ENCODE data around the gene HOXB5. TPM values are rescaled to one million over a fixed set of nuclear protein-coding genes. Genes with fewer than 3 reads are reported as not detected.
A peak's percentile ranks its signal among the peaks of the same experiment; 100 is the strongest.

The HOXB5 gene
- total RNA-seq, 2 donors from 2014 or later: 11.0 to 22.7 TPM

- no peaks in the 10 kb centered on the region for H3K36me3 ChIP-seq
- no peak for DNase-seq
- peak overlapping the region; percentile 19 to 71 for H3K9ac ChIP-seq (ENCODE audit: low read depth in 2 of 2, low read length in 2 of 2)
- peaks cover 21% of the 10 kb centered on the region for H3K4me1 ChIP-seq
- TF ChIP-seq CTCF (IDR thresholded peaks at IDR 0.05): no peak
- H3K27me3 ChIP-seq: peaks cover 40% of the 10 kb centered on the region
- peak overlapping the region; percentile 82 for H3K27ac ChIP-seq
- intact Hi-C loops (cut with DNase I): loop anchor here (10.0 kb wide), 1 partner anchor 484 kb away; no protein-coding TSS in a partner anchor
- no peaks in the 10 kb centered on the region for H3K9me3 ChIP-seq
- no peak overlapping the region for H3K4me3 ChIP-seq
These were observed 35.3 kb upstream of the HOXB5 start for GRCh38 chr17:48628649-48629410.

- peaks cover 35% of the 10 kb centered on the region for H3K27me3 ChIP-seq
- DNase-seq: no peak
- H3K9ac ChIP-seq (ENCODE audit: low read depth in 2 of 2, low read length in 2 of 2): peak overlapping the region; percentile 38 to 71
- H3K4me1 ChIP-seq: peaks cover 21% of the 10 kb centered on the region
- intact Hi-C loops (cut with DNase I): loop anchor here (10.0 kb wide), 1 partner anchor 483 kb away; no protein-coding TSS in a partner anchor
- H3K9me3 ChIP-seq: no peaks in the 10 kb centered on the region
- no peak for TF ChIP-seq CTCF (IDR thresholded peaks at IDR 0.05)
- peak overlapping the region; percentile 82 for H3K27ac ChIP-seq
- H3K4me3 ChIP-seq: no peak overlapping the region
- no peaks in the 10 kb centered on the region for H3K36me3 ChIP-seq
These were observed 34.3 kb upstream of the HOXB5 start for GRCh38 chr17:48627623-48628521.

DNA sequence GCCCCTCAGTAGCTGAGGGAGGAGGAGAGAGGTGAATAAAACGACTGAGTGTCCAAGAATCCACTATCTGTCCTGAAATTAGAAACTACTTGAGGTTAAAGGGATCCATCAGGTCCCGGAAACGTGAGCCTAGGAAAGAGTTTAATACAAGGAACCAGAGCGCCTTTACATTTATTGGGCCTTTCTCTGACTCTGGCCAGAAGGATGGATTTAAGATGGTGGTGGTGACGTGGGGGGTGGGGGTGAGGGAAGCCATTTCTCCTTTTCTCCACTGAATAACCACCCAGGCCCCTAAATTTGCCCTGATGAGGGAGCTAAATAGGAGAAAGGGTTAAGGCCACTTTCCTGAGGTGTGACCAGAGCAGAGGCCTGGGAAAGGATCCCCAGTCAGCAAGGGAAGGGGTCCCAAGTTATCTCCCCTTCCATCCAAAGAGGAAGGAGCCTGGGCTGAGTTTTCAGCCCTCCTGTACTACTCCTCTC, 33.6 kb upstream of the HOXB5 start:
- Histone ChIP-seq H3K36me3 (no peaks in the 10 kb centered on the region), H3K9me3 (no peaks in the 10 kb centered on the region), H3K27ac (peak overlapping the region; percentile 82), H3K4me3 (peak overlapping the region; percentile 48), H3K4me1 (peaks cover 19% of the 10 kb centered on the region), H3K27me3 (peaks cover 35% of the 10 kb centered on the region), H3K9ac (ENCODE audit: low read depth in 2 of 2, low read length in 2 of 2) (peak overlapping the region; percentile 38 to 71)
- intact Hi-C loops (cut with DNase I): loop anchor here (10.0 kb wide), 1 partner anchor 482 kb away; no protein-coding TSS in a partner anchor
- TF ChIP-seq CTCF (IDR thresholded peaks at IDR 0.05): no peak
- no peak for DNase-seq

DNA sequence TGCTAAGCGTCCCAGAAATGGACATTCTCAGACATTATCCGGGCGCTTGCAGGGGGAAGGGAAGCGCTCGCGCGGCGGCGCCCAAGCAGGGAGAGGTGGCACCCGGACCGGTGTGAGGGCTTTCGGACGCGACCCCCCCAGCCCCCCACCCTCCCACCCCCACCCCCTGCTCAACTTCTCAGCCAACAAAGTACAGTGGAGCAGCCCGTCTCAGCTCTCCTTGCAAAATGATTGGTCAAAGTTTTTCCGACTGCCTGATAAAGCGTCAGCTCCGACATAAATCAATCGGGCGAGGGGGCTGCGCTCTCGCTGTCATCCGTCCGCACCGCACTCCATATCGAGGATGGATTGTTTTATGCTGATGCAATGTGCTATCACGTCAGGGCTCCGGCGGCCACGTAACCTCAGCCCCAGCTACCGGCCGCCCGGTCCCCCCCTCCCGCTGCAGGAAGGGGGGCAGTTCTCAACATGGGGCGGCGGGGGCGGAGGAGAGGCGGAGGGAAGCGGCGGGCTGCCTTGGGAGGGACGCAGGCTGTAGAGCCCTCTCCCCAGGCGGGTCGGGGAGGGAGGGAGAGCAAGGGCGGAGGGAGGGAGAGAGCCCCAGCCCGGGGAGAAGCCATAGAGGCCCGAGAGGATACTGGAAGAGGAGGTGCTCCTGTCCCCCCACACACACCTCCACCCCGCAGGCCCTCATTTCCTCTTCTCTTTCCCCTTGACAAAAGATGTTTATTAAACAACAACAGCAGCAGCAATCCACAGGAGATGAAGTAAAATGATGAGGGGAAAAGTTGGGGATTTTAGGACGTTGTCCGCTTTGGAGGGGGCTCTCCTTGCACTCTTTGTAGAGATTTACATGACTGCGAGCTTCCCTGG, 32.9 kb upstream of the HOXB5 start, which contains the start of gene HOXB9:
Gene HOXB9, minus strand, starts transcription at position 114 of the 873 bp plus-strand sequence. Its CDS starts 89 bp downstream, at position 25.
- H3K4me3 ChIP-seq: peak within 1 kb of the TSS; percentile 48
- H3K27ac ChIP-seq: peak within 1 kb of the TSS; percentile 82
- intact Hi-C loops (cut with DNase I): loop anchor here (10.0 kb wide), 1 partner anchor 482 kb away; no protein-coding TSS in a partner anchor
- H3K9me3 ChIP-seq: no peaks in the 10 kb centered on the region
- peaks cover 12% of the 10 kb centered on the region for H3K4me1 ChIP-seq
- H3K9ac ChIP-seq (ENCODE audit: low read depth in 2 of 2, low read length in 2 of 2): peak within 1 kb of the TSS; percentile 71 to 73
- TF ChIP-seq CTCF (IDR thresholded peaks at IDR 0.05): no peak
- peaks cover 37% of the 10 kb centered on the region for H3K27me3 ChIP-seq
- no peaks in the 10 kb centered on the region for H3K36me3 ChIP-seq
- peak; percentile 77 for DNase-seq

Measured in colonic mucosa (tissue), 4 donors.